ENCODE data around the gene QRFP.

Gene QRFP

DNA sequence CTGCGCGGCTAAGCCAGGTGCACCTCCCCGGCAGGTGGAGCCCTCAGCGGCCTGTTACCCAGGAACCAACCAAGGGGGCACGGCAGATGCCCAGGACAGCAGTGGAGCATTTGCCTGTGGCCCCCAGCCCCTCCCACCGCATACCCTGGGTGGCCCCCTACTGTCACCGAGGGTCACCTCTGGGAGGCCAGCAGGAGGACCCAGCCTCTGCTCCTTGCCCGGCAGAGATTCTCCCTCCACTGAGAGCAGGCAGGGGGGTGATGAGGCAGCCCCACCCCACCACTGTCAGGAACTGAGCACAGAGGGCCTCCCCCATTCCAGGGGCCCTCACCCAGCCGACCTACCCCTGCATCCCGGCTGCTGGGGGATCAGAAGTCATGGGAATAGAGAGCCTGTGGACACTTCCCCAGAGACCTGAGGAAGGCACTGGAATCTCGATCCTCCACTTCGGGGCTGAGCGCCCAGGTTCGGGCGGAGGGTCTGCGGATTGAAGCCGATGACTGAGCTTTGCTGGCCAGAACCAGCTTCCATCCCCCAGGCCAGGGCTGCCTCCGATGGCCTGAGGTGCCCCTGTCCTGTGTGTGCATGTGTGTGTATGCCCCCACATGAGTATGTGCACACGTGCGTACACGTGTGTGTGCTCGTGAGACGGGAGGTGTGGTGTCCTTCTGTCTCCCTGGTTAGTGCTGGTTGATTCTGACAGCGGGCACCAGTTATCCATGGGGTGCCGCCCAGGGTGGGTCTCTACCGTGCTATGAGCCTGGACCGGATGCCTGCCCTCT, at the start of gene QRFP:
Gene QRFP (minus strand): TSS at position 580 of the 782 bp plus-strand sequence. CDS start 2,974 bp downstream, outside the sequence.
- no peak for DNase-seq

GRCh38 chr9:130945173-130945572, 48.6 kb upstream of the QRFP start:
- no peak for DNase-seq

GRCh38 chr9:130944510-130945058, 48.0 kb upstream of the QRFP start:
- no peak for DNase-seq

GRCh38 chr9:130943777-130944176, 47.2 kb upstream of the QRFP start:
- no peak for DNase-seq

GRCh38 chr9:130943221-130943620, 46.6 kb upstream of the QRFP start:
- DNase-seq, result no peak

DNA sequence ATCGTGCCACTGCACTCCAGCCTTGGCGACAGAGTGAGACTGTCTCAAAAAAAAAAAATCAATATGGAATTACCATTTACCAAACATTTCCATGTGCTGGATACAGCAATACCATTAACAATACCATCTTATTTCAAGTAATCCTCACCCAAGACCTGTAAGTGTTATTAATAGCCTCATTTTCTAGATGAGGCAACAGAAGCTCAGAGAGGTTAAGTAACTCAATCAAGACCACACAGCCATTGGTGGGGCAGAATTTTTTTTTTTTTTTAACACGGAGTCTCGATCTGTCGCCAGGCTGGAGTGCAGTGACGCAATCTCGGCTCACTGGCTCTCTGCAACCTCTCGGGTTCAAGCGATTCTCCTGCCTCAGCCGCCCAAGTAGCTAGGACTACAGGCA, 46.1 kb upstream of the QRFP start:
- no peak for DNase-seq

GRCh38 chr9:130942084-130942483, 45.5 kb upstream of the QRFP start:
- DNase-seq, result no peak

DNA sequence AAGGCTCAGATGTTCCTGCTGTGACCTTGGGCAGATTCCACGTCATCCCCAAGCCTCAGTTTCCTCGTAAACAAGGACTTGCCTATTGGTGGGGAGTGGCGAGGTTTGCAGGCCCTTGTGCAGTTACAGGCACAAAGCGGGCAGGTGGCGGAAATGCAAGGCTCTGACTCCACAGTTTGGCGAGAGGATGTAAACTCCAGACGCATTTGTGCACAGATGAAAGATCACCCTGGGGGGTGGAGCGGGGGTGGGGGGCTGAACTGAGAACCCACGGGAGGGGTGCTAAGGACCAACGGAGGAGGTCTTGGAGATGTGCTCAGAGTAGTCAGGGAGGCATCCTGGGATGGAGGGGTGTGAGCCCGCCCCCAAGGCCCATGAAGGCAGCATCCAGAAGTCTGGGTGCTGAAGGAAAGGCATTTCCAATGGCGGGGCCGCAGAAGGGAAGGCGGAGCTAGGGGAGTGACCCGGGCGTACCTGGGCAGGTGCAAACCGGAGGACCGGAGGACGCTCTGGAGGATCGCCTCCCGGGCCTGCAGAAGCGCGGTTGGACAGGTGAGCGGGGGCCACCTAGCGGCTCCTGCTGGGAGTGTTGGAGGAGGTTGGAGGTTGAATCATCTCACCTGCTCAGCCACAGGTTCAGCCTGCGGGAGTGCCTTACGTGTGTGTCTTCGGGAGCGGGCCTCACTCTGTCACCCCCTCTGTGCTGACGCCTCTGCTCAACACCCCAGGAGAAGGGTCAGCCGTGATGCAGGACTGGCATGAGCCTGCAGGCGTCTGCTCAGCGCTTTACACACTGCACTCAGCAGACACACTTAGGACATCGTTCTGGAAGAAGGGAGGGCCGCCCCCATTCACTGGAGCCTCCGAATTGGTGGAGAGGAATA, 44.3 kb upstream of the QRFP start:
- no peak for DNase-seq

DNA sequence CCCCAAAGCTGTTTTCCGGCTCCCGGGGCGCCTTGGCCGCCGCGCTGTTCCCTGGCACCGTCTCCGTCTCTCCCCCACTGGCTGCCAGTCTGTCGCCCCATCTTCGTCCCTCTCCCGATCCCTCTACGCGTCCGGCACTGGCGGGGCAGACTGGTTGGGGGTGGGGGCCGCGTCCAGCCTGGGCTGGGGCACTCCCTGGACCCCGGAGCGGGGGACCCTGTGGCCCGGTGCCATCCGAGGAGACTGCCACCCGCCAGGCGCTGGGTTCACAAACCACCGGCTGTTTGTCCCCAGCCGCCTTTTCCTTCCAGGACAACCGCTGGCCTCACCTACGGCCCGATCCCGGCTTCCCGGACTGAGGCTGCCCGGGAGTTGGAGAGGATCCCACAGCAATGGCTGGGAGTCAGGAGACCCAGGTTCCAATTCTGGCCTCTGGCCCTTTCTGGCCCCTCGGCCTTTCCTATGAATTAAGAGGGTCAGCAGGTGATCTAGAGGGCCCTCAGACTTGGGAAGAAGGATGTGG, 43.5 kb upstream of the QRFP start:
- DNase-seq, result no peak

DNA sequence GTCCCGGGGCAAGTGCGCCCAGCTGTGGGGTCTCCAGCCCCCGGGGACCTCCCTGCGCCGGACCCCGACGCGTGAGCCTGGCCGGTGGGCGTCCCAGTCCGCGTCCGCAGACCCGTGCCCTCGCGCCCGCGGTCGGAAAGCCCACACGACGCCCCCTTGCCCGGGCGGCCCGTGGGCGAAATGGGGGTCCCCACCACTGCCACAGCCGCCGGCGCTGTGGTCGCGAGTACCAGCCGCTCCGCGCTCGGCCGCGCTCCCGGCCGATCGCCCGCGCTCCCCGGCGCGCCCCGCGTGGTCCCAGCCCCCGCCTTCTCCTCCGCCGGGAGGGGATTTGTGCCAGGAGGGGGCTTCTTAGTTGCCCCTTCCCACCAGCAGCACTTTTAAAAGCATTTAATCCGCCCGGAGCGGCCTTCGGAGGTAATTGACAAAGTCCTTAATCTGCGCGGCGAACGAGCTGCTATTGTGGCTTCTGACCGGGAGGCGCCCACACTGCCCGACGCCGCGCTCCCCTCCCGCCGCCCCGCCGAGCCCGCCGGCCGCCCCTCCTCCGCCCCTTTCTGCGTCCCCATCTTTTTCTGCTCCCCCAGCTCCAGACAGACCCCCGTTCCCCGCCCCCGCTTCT, 42.9 kb upstream of the QRFP start:
- no peak for DNase-seq

DNA sequence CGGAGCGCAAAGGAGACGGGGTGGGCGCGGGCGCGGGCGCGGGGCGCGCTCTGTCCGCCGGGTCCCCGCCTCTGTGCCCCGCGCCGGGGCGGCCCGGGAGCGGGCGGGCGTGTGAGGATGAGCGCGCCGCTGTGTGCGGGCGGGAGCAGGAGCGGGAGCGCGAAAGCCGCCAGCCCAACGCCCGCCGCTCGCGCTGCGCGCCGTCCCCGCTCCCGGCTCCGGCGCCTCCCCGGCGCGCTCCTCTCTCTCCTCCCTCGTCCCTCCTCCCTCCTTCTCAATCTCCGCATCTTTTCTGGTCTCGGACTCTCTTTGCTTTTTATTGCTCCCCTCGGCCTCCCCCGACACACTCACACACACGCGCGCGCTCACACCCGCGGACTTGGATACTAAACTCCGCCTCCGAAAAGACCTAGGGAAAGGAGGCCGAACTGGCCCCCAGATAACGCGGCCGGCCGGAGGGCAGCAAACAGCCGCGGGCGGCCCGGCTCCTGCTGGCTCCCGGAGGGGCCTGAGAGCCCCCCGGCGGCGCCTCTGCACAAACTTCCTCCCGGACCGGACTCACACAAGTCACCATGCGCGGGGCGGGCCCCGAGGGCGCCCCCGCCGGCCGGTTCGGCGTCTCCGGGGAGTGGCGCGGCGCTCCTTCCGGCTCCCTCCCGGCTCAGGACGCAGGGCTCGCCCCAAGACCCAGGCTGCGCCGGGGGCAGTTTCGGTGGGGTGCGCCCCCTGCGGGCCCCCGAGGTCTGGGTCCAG, 42.2 kb upstream of the QRFP start, which contains the start of gene FIBCD1:
Gene FIBCD1 (minus strand): TSS at position 596 of the 753 bp plus-strand sequence. CDS start 640 bp downstream, outside the sequence.
- peak; percentile 44 for DNase-seq

DNA sequence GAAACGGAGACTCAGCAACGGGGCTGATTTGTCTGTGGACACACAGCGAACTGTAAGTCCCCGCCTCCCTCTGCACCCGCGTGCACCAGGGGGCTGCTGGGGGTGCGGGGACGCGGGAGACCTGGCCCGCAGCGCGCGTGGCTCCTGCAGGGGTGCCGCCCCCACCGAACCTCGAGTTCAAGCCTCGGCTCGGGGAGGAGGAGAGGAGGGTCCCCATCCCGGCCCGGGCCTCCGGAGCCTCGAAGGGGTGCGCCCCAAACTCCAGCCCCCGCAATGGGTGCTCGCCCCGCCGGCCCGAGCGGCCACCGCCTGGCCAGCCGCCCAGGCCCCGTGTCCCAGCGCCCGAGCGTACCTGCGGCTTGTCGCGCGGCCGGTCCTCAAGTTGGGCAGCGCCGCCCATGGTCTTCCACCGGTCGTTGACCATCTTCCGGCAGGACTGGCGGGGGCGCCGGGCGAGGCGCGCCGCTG, 41.6 kb upstream of the QRFP start:
- DNase-seq, result no peak

- no peak for DNase-seq
These were observed 40.8 kb upstream of the QRFP start for GRCh38 chr9:130937146-130938076.

DNA sequence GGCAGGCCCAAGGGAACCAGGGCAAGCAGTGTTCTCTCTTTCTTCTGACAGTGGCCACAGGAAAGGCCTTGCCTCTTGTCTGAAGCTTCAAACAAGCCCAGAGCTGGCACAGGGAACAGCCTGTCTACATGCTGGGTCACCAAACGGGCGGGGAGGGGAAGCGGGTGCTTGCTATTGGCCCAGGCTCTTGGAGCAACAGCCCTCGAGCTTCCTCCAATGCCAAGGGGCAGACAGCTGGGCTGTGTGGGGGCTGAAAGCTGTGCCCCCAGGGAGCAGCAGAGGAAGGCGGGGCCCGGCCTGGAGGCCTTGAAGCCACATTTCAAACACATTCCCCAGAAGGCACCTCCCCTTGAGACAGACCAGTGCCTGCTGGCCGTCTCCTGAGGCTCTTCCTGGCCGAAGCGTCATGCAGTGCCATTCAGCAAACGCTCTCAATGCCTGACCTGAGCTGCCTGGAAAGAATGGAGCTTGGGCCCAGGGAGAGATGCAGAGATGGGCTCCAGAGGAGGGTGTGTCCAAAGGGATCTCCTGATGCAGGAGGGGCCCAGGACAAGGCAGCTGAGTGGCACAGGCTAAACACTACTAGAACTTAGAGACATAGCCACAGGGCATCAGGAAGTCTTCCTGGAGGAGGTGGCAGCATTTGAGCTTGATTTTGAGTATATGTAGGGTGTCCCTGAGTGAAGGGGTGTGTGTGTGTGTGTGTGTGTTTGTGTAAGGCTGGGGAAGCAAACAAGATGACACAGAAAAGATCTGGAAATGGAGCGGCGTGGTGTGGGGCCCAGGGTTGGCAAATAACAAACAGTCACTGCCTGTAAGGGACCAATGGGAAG, 39.9 kb upstream of the QRFP start:
- peak; percentile 49 for DNase-seq

- DNase-seq, result peak; percentile 35
These were observed 39.1 kb upstream of the QRFP start for GRCh38 chr9:130935648-130936271.

- no peak for DNase-seq
These were observed 38.4 kb upstream of the QRFP start for GRCh38 chr9:130934702-130935647.

DNA sequence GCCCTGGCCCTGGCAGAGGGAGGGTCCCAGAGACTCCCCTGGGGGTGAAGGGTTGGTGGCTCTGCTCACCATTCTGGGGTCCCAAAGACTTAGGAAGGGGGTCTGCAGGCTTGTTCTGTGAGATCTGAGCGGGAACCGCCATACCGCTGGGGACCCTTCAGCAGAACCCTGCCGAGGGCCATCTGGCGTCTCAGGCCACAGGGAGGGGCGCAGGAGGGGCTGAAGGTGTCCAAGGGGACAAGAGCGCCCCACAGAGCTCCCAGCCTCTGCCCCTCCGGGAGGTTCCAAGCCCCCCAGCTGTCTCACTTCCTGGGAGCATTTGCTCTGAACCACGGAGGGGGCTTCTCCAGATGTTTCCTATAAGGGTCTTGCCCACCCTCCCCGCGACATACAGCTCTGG, 37.6 kb upstream of the QRFP start:
- no peak for DNase-seq

All from fibroblast of skin of right biceps (primary cell).